HG03139 (cell line): ENCODE results near the gene EYA2.

Source experiments
- ATAC-seq: cut with Tn5 transposase; IDR thresholded peaks from one replicate; pipeline ENCODE4 v1.9.1; 2021; ENCODE audit not compliant: unreplicated experiment

Gene EYA2

DNA sequence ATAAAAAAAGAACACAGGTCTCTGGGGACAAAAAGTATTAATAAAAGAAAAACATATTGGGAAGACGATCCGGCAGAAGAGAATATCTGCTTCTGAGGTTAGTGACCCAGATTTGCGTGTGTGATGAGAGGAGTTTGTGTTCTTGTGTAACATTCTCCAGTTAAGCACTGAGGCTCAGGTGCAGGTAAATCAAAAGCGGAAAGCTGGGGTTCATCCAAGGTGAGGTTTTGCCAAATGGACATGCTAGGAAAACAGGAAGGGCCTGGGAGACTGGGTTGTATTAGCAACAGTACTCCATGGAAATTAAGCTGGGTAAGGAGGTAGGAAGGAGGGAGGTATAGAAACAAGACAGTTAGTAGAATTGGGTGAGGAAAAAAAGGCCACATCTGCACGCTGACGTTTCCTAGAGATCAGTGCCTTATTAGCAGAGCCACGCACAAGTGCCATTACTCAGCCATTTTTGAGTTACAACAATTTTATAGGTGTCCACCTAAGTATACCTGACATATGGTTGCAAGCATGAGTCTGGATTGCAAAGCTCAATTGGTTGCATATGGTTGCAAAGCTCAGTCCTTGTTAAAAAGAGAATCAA, 322.3 kb downstream of the EYA2 start:
- ATAC-seq, result no peak

DNA sequence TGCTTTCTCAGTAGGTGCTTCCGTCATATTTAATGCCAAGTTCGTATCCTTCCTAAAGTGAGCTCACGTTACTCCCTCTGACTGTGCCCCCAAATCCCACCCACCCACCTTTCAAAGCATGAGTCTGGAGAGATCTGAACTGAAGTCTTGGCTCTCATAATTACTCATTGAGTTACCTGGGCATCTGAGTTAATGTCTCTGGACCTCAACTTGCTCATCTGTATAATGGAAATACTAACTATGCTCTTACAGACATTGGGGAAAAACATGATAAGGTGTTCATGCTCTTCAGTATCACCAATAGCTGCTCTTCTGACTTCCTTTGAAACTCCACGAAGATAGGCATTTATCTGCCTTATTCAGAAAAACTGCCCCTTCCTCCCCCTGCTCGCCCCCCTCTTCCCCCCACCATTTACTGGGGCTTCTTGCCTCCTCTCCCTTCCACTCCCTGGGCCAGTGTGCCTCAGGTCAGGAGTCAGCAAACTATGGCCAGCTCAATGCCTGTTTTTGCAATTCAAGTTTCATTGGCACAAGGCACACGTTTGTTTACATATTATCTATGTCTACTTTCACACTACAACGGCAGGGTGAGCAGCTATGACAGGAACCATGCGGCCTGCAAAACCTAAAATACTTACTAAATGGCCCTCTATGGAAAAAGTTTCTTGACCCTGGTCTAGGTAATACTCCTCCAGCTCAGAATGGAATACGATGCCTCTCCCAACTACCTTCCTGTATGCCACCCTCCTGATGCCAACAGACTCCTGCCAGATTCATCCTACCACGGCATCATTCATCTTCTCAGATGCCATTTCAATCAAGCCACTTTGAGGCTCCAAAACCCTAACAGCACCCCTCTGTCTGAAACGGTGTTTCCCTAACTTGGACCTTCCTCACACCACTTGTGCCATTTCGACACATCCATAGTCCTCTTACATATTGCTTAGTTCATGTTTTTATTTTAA, 323.1 kb downstream of the EYA2 start:
- ATAC-seq, result no peak

DNA sequence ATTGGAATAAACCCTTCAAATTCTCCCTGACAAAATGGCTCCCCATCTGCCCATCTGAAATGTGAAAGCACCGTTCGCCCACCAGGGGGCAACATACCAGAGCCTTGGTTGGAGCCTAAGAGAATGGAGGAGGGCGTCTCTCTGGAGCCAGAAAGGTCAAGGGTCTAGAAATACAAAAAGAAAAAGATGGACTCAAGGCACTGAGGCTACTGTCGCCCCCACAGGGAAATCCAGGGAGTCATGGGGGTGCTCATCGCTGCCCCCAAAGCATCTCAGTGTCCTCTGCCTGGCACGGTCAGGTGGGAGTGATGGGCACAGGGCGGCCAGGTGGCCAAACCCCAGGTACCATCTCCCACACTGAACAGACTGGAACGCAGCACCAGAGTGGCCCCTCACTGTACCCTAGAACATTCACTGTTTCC, 325.5 kb downstream of the EYA2 start:
- ATAC-seq, result no peak

DNA sequence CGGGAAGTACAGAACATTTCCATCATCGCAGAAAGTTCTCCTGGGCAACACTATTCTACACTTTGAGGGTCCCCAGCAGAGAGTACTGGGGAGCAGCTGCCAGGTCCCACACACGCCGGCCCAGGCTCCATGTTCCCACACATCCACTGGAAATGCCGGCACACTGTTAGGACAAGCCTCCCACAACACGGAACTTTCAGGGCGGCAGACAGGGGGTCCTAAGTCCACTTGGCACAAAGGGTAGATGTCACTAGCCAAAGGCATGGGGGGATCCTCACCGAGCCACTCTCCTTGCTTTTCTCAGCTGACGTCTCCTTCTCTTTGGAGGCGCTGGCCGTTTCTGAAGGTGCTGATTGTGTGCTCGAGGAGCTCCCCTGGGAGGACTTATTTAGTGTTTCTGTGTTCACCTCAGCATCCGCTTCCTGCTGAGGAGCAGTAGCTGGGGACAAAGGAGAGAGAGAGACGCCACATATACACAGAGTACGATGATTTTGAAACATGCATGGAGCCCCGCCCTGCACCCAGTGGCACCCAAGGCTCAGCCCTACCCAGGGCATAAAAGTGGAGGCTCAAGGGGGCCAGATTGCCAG, 326.5 kb downstream of the EYA2 start:
- ATAC-seq, result no peak

DNA sequence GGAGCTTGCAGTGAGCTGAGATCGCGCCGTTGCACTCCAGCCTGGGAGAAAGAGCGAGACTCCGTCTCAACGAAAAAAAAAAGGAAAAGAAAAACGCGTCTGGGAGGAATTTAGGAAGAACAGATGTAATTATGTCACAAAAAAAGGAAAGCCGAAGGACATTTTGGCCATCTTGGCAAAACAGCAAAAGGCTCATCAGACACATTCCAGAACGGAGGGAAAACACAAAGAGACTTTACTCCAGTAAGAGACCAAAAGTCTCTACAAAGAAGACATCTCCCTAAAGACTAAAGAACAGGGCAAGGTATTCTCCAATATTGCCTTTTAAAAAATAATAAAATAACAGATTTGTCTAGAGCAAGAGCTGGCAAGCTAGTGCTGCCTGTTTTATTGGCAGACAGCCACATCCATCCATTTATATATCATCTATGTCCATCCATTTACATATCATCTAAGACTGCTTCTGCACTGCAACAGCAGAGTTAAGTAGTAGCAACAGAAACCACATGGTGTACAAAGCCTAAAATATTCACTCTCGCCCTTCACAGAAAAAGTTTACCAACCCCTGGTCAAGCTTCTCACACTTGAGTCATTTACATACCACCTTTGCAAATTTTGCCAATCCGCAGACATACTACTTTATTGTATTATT, 328.0 kb downstream of the EYA2 start:
- no peak for ATAC-seq

DNA sequence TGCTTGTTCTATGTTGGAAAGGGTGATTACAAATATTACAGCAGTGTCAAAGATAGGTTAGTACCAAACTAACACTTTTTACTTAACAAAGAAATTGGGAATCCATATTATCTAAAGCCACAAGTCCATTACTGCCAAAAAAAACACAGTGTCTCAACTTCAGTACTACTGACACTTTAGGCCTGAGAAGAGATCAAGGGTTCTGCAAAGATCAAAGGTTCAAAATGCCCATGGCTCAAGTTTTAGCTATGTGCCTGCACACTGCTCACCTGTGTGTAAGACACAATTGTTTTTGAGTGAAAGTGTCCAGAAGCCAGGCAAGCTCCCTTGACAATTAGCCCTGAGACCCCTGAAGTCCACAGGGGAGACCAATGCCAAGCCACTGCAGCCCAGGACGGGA, 329.3 kb downstream of the EYA2 start:
- no peak for ATAC-seq

DNA sequence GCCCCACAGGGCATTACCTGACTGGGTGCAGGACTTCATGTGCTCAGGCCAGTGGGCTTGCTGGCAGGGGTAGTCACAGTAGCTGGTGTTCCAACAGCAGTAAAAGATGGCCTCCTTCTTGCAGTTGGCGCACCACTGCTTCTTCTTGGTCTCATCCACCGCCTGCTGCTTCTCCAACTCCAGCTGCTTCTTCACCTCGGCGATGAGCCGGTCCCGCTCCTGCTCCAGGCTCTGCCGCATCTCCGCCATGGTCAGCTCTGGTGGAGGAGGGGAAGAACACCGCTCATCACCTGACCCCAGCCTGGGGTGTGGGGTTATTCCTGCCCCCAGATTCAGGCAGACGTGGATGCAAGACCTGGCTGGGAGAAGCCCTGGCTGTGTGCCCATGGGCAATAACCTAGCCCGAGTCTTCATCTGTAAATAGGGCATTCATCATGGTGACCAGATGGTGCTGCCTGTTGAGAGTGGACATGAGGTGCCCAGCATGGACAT, 329.7 kb downstream of the EYA2 start:
- no peak for ATAC-seq

DNA sequence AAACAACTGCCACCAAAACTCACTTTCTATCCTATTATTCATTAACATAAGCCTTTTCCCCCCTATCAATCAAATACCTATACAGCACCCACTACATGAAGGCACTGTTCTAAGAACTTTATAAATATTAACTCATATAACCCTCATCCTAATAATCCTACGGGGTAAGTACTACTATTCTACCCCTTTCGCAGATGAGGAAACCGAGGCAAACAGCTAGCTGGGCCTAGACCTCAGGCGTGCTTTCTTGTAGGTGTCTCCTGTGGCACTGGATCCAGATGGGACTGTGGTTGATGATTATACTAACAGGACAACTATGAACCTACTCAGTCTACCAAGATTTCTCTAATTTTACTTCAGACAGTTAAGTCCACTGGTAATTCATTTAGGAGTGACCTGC, 330.2 kb downstream of the EYA2 start:
- no peak for ATAC-seq

DNA sequence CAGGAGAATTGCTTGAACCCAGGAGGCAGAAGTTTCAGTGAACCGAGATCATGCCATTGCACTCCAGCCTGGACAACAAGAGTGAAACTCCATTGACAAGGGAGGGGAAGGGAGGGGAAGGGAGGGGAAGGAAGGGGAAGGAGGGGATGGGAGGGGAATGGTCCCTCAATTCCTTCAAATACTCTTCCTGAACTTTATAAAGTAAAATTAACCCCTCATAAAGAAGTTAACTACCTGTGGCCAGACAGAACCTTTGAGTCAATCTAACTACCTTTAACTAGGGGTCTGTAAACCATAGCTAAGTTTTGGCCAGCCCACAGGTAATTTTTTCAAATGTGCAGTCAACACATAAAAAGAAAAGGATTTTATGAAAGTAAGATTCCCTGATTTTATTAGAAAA, 330.8 kb downstream of the EYA2 start:
- ATAC-seq, result no peak

DNA sequence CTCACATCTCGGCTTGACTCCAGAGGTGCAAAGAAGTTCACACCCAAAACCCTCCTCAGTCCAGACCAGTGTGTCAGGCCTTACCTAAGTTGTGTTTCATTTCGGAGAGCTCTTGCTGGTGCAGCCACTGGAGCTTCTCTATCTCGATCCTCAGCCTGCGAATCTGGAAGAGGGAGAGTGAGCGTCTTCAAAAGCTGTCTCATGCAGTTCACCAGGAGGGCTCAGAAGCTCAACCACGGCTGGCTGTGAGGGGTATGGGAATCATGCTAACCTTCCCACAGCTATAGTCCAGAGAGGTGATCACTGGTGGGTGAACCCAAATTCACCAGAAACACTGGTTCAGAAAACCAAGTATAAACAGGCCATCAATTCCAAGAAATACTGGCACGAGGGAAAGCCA, 332.5 kb downstream of the EYA2 start:
- no peak for ATAC-seq

DNA sequence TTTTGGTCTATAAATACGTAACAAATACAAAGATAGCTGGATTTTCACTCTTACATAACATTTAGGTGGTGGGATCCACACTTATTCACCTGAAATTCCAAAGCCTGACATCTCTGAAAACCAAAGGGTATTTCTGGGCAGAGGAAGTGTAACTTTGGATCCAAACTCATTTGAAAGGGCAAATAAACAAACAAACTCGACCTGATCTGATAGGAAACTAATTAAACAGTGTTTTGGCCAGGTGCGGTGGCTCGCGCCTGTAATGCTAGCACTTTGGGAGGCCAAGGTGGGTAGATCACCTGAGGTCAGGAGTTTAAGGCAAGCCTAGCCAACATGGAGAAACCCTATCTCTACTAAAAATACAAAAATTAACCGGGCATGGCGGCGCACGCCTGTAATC, 332.9 kb downstream of the EYA2 start:
- no peak for ATAC-seq

DNA sequence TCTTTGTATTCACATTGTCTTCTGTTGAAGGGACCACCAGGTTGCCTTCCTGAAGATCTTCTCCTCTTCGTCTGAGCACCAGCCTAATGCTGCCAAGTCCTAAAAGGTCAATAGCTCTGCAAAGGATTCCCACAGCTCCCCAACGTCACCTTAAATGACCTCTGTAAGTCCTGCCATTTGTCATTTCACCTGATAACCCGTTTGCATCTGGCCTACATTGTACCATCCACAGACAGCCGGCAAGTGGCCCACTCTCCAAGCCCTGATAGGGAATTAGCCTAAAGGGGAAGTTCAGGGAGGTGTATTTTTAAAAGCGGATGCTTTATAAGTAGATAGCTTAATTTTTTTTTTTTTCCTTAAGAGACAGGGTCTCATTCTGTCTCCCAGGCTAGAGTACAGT, 334.0 kb downstream of the EYA2 start:
- ATAC-seq, result no peak

DNA sequence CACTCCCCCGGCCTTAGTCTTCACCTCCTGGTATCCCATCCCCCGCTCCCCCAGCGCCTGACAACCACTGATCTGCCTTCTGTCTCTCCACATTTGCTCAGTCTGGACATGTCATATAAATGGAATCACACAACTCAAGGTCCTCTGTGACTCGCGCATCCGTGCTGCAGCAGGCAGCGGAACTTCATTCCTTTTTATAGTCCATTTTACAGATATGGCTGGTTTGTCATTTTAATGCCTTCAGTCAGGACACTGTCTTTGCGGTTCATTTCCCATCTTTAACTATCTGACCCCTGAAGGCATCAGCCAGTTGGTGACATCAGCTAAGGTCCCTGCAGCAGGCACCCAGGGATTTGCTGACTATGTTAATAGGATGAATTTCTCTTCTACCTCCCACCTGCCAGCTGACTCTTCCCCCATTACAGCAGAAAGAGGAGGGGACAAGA, 336.2 kb downstream of the EYA2 start:
- ATAC-seq, result no peak

DNA sequence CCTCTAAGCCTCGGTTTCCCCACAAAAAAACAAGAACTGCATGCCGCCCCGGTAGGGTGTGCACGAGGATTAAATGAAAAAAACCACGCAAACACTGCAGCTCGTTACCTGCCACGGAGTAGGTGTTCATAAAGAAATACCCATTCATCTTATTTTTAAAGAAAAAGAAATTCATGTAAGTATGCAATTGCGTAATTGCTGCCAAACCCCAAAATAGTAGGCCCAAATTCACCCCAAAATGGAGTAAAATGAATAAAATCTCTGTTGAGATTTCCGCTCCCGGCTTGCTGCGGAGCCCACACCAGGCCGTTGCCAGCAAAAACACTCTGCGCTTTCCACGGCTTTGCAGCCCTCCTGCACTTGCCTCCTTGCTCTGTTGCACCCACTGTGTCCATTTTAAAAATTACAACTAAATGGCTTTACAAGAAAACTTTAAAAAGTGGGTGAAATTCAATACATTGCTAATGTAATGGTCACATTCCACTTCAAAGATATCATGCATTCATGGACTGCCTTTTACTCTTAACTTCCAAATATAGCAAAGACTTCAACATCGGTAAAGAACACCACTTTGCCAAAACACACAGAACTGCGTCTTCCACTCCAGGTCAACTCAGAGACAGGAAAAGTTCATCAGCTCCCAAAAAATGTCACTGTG, 336.9 kb downstream of the EYA2 start:
- ATAC-seq, result no peak

DNA sequence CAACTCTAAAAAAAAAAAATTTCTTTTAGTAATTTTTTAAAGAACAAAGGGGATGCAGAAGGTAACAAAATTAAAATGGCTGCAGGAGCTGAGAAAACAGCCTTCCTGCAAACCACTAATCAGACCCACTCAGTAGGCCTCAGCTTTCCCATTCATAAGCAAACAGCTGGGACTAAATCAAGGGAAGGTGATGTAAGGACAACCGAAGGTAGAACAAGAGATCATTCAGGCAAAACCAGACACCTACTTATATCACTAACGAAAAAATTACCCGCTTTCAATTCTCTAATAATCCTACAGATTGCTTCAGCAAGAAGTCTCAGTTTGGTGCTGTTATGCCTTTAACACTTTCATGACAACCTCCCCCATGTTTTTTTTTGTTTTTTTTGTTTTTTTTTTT, 337.9 kb downstream of the EYA2 start:
- no peak for ATAC-seq

DNA sequence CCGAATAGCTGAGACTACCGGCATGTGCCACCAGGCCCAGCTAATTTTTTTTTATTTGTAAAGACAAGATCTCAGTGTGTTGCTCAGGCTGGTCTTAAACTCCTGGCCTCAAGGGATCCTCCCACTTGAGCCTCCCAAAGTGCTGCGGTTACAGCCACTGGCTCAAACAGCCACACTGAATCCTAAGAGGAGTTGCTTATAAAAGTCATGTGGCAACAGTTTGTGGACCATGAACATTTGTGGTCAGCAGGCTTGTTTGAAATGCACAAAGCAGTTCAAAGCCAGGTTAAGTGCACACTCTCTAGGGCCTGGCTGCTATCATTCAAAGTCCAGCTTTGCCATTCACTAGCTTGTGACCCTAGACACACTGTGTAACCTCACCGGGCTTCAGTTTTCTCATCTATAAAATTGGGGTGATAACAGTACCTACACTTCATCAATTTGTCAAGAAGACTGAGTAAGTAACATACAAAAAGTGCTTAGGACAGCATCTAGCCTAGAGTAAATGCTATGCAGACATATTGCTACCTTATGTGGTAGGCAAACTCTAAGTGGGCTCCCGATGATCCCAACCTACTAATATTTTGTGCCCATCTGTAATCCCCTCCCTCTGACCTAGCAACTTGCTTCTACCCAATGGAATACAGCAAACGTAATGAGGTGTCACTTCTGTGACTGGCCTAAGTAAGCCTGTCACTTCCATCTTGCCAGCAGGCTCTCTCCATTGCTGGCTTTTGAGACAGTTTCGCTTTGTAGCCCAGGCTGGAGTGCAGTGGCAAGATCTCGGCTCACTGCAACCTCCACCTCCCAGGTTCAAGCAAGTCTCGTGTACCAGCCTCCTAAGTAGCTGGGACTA, 338.9 kb downstream of the EYA2 start:
- ATAC-seq, result no peak

DNA sequence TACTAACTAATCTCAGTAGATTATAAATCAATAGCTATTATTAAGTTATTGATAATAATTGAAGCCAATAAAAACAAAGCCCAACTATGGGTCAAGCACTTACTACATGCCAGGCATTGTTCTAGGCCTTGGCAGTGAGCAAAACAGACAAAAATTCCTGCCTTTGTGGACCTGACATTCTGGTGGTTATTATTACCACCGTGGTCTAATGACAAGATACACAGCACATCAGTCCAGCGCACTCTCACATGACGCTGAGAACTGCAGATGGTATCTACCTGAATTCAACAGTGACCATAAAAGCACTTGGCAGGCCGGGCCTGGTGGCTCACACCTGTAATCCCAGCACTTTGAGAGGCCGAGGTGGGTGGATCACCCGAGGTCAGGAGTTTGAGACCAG, 340.5 kb downstream of the EYA2 start:
- no peak for ATAC-seq

DNA sequence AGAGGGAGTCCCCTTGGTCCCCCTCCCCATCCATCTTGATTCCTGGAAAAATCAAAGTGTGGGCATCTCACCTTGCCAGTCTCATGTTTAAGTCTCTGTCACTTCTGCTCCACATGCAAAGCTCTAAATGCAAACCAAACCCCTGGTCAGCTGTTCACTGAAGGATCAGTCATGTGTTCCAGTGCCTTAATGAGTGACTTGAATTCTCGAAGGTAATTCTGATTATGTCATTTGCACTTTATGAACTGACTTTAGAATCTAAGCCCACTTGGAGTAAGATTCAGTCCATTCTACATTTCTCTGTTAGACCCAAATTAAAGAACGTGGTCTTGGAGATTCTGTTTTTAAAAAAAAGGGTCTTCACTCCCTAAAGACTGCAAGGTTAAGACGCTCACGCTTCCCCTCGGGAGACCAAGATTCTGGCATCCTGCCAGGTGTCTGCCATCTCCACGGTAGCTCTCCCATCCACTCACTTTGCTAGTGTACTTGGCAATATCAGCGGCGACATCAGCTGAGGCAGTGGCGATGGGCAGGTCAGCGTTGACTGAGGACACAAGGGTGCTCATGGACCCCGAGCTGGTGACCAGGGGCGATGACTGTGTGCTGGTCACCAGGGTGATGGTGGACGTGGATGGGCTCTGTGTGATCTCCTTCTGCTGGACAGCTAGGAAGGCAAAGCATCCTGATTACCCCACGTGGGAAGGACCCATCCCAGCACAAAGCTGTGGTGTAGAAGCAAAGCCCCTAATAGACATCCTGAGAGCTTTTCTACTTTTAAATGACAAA, 341.4 kb downstream of the EYA2 start:
- ATAC-seq, result no peak

DNA sequence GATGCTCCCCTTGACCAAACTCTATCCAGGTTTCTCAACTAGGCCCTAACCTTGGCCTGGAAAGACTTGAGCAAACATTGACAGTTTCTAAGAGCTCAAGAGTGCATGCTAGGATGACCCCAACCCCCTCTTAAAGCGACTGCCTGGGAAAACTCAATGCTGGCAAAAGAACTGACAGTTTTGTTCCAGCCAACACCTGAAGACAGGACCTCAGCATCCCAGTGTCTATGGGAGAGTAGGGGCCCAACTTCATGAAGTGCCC, 341.9 kb downstream of the EYA2 start:
- no peak for ATAC-seq
